Measurements from ENCODE around the gene RAPGEF4. TPM values are rescaled to one million over a fixed set of nuclear protein-coding genes. Genes with fewer than 3 reads are reported as not detected.

Gene RAPGEF4
- total and polyA plus RNA-seq, 9 of the 15 experiments (the other 6 are each of a cell fraction or from before 2014, with no cell fraction given) = 0.04 to 0.33 (median 0.13) TPM; not detected in 6

GRCh38 chr2:172704072-172704936, 31.3 kb upstream of the RAPGEF4 start:
- Histone ChIP-seq H3K4me1 (replicated peaks in 1 of 2; ENCODE audit: control insufficient read depth in 2 of 2, insufficient read depth in 2 of 2, low read length in 2 of 2) (no peaks in the 10 kb centered on the region), H3K9ac (ENCODE audit: insufficient read depth in 1 of 2, low read depth in 2 of 2, low read length in 2 of 2) (no peak overlapping the region), H4K20me1 (replicated peaks; ENCODE audit: control insufficient read depth, insufficient read depth, low read length) (no peaks in the 10 kb centered on the region), H3K27ac (ENCODE audit: extremely low read depth, low read depth, low read length) (no peak overlapping the region), H3K79me2 (ENCODE audit: control insufficient read depth, insufficient read depth, low read length) (no peaks in the 10 kb centered on the region), H2AFZ (ENCODE audit: low read depth, low read length) (no peak overlapping the region), H3K36me3 (ENCODE audit: control insufficient read depth, insufficient read depth, low read length) (no peaks in the 10 kb centered on the region), H3K4me2 (ENCODE audit: insufficient read depth, low read length) (no peak overlapping the region), H3K27me3 (ENCODE audit: control insufficient read depth in 2 of 2, insufficient read depth in 2 of 2, low read length in 2 of 2) (peaks cover 0 to 16% of the 10 kb centered on the region in 2 experiments; a peak in 3 of 5 replicates), H3K9me1 (ENCODE audit: control insufficient read depth, insufficient read depth, low read length) (no peaks in the 10 kb centered on the region), H3K9me3 (replicated peaks; ENCODE audit: control insufficient read depth, insufficient read depth, low read depth, low read length) (no peaks in the 10 kb centered on the region), H3K4me3 (no peak overlapping the region)
- ChIA-PET POLR2A (interaction anchor here (0.6 to 0.7 kb wide), 2 partner anchors 16 to 379 kb away, joined by 3 read pairs; no protein-coding TSS in a partner anchor), CTCF (ENCODE audit: low intra/inter-chr PET ratio) (no interaction called here)
- intact Hi-C loops (cut with micrococcal nuclease) = no loop called here
- DNase-seq (ENCODE audit: extremely low read depth in 1 of 4, low spot score in 3 of 4) (peak; percentile 29 to 46 (median 39)), ATAC-seq (peak; percentile 90), FAIRE-seq (peak; percentile 56)
- in situ Hi-C loops (cut with MboI) = no loop called here
- WGBS (ENCODE audit: insufficient coverage, low coverage, missing lambda C conversion rate) = 2% methylated on average over 11 of the region's 11 CpGs
- no TSS peak for BruUV-seq (replicated peaks)
- TF ChIP-seq CTCF (IDR thresholded peaks at IDR 0.05 in 2 of 3, conservative IDR thresholded peaks at IDR 0.05 in 1 of 3; ENCODE audit: insufficient read depth in 2 of 3, low read depth in 1 of 3, low read length in 3 of 3) (peak; percentile 49 to 66 (median 61); a peak in 5 of 6 replicates), MTA3 (IDR thresholded peaks at IDR 0.05; ENCODE audit: borderline replicate concordance) (no peak)

Data from K562 (cell line).